A549 treated with RU486 at 1 μM for 4 hours (cell line): ENCODE measurements around the gene C1GALT1C1L. TPM values are rescaled to one million over a fixed set of nuclear protein-coding genes. Genes with fewer than 3 reads are reported as not detected.

Experiments used
- total RNA-seq: library from RNA; stranded (reverse); fragments of 200-300 nt; extraction: Qiagen RNA extraction; gene quantifications from 5 replicates; pipeline ENCODE4 v1.2.3, GENCODE V29; 2022; ENCODE audit warnings: low read depth

Gene C1GALT1C1L
- total RNA-seq, result 1.7 to 2.5 TPM (median 2.0 TPM) in 5 replicates

DNA sequence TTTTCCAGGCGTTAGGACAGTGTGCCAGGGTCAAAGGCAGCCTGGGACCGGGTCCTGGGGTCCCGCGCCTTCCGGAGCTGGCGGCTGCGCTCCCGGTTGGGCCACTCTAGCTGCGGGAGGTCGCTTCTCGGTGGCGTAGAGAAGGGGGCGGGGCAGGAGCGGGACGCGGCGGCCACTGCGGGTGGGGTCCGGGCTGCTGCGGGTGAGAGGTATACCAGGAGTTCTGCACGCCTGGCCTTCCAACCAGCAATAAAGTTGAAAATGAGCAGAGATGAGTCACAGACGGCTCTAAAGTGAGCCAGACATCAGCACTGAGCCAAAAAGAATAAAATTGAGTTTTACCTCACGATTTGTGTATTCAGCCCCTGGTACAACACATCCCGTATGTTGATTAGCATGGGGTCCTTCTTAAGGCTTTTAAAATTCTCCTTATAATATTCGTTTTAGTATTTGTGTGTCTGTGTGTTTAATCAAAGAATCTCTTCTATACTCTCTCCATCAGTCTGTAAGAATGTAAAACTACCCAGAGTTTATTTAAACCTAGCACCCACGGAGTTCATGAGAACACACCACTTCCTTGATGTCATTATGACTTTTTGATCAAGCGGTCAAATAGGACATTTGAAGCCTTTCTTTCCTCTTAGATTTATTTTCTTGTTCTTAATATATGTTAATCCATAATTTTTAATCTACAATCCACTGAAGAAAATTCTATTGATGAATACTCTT lies at the start of gene C1GALT1C1L:
Gene C1GALT1C1L, minus strand, starts transcription at position 108 of the 729 bp plus-strand sequence. Its CDS starts 107 bp downstream, at position 1.

DNA sequence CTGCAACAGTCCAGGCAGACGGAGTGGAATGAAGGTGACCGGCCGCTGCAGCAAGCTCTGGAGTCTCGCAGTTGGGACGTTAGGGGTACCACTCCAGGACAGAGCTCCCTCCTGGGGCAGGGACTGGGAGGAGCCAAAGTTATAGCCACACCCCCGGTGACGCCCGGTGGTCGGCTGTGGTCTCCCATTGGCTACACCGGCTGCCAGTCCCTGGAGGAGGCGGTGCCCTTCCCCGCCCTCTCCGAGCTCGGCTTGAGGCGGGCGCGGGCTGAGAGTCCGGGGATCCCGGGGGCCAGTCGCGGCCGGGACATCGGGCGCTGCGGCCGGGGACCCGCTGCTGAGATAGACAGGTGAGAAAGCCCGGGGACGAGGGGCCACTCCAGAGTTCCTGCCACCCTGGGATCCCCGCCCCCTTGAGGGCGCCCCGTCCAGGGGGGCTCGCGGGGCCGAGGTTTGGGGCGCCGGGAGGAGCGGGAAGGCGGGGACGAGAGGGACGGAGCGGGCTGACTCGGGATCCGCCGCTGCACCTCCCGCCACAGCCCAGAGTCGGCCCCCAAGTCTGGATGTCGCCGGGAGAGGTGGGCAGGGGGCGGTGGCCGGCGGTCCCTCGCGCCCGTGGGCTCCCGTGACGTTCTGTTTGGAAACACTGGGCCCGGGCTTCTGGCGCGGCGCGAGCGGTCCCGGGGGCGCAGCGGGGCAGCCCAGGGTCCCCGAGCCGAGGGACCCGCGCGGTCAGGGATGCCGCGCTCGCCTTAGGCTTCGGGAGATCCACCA lies 39.0 kb downstream of the C1GALT1C1L start, which contains the start of gene PLEKHH2:
Gene PLEKHH2, plus strand, starts transcription at position 231 of the 774 bp plus-strand sequence. CDS start 7,414 bp downstream, outside the sequence.

Other genes starting within 250 kb of the C1GALT1C1L start
- 16.4 to 26.7 TPM (median 23.3 TPM) in 5 replicates for gene THADA, start 80.4 kb downstream of the C1GALT1C1L start, total RNA-seq
- gene PLEKHH2, start 39.2 kb downstream of the C1GALT1C1L start, total RNA-seq, result 0.73 to 1.1 TPM (median 1.1 TPM) in 5 replicates
- gene DYNC2LI1, start 97.6 kb upstream of the C1GALT1C1L start, total RNA-seq, result 11.9 to 19.3 TPM (median 14.9 TPM) in 5 replicates
- not detected in 5 replicates for gene ABCG5, start 162.4 kb upstream of the C1GALT1C1L start, total RNA-seq
- gene ABCG8, start 162.5 kb upstream of the C1GALT1C1L start, total RNA-seq, result not detected in 5 replicates